Eye (tissue), 1 donor: Measurements from ENCODE around the gene CRISPLD2.
"Not testable (repeated sequence)": the region's sequence is repeated elsewhere in the genome, so short reads cannot be mapped to it uniquely, and the experiment has no call there.

Experiments used
- DNase-seq: peaks from one replicate; pipeline ENCODE4 v3.0.0-alpha.2; 2015

Gene CRISPLD2

DNA sequence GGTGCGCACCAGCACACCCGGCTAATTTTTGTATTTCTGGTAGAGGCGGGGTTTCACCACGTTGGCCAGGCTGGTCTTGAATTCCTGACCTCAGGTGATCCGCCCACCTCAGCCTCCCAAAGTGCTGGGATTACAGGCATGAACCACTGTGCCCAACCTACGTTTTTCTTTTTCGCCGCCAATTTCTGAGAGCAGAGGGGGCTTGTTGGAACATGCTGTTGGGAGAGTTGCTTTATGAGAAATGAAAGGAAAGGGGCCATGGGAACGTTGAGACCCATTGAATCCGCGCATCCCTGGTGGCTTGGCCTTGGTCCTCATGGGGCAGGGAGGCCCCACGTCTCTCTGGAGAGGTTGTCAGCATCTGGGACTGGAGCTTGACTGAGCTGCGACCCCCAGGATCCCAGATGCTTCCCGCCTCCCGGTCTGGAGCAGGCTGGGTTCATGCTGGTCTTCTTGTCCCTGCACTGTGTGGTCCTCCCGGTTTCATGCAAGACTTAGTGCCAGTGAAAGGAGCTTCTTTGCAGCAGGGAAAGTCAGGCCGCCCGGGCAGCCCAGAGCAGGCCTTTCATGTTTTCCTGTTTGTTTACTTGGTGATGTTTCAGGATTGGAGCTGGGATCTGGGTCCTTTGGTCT is 22.8 kb downstream of the CRISPLD2 start:
- no peak for DNase-seq

DNA sequence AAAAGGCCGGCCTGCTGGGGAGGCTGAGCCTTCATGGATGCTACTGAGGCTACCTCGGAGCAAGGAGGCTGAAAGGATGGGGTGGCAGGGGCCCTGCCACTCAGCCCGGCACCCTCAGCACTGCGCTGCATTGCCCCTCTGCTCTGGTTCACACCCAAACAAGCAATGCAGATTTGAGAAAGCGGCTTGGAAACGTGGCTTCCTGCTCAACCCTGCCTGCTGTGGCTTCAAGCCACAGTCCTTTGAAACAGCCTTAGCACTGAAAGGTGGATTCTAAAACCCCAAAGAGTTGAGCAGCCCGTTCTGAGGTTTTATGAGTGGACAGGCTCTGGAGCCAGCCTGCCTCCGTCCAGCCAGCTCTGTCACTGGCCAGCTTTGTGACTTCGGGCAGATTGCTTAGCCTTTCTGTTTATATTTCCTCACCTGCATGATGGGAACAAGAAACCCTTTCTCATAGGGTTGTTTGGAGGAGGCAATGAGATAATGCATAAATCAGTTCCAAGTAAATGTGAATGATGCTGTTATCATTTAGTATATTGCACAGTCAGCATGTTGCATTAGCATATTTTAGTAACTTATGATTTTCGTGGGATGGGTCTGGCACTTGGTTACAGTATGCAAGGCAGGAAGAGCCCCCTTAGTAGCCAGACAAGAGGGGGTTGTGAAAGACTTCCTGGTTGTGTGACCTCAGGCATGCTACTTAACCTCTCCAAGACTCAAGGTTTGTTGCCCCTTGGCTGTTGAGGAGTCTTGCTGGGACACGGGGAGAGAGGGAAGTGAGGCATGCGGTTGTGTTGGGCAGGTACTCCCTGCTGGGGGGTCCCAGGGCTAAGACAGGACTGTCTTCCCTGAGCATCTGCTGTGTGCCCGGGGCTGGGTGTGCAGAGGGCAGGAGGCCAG is 23.6 kb downstream of the CRISPLD2 start:
- no peak for DNase-seq

DNA sequence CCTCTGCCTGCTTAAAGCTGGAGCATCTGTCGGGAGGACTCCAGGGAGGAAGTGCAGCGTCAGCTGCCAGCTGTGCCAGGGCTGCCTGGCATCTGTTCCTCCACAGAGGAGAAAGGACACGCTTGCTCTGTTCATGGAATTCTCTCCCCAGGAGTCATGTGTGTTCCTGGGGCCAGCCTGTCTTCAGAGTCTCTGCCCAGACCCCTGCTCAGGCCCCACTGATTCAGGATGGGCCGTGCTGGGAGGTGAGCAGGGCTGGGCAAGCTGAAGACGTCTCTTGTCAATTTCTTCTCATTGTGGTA is 24.2 kb downstream of the CRISPLD2 start:
- peak; percentile 51 for DNase-seq

DNA sequence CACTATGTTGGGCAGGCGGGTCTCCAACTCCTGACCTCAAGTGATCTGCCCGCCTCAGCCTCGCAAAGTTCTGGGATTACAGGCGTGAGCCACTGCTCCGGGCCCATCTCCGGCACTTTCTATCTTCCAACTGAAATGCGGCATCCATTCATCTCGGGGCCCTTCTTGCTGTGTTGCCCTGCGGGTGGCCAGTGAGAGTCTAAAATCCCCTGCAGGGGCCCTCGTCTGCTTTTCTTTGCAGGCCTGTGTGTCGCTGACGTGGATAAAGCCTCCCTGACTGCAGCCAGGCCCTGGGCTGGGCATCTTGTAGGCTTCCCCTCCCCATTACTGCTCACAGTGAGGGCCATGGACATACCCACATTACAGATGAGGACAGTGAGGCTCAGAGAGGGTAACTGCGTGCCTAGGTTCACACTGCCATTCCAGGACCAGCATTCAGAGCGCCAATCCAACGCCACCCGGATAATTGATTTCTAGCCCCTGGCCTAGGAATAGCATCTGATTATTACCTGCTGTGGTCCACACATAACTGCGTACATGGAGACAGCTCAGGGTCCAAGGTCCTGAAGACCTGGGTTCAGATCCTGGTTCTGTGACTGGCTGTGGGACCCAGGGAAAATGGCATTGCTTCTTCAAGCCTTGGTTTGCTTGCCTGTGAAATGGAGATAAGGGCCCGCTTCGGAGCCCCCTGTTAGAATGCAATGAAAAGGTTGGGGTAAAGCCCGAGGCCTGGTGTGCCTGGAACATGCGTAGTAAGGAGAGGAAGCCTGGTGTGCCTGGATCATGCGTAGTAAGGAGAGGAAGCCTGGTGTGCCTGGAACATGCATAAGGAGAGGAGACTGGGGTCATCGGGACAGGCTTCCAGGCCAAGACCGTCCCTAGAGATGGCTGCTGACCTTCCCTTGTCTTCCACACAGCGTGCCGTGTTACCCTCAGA is 25.0 kb downstream of the CRISPLD2 start:
- no peak for DNase-seq

DNA sequence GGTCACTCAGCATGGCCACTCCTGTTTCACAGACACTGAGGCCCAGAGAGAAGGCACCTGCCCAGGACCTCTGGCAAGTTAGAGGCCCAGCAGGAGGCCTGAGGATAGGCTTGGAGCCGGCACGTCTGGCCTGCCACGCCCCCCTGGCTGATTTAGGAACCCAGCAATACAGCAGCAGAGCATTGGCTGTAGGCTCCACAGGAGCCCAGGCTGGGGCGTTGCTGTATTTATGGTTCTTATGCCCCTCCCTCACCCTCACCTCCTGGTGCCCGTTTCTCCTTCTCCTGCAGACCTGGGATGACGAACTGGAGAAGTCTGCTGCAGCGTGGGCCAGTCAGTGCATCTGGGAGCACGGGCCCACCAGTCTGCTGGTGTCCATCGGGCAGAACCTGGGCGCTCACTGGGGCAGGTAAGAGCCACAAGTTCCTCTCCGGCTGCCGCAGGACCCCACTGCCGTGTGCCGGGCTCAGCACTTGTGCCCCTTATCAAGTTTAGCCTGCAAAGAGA is 25.8 kb downstream of the CRISPLD2 start:
- DNase-seq: no peak

DNA sequence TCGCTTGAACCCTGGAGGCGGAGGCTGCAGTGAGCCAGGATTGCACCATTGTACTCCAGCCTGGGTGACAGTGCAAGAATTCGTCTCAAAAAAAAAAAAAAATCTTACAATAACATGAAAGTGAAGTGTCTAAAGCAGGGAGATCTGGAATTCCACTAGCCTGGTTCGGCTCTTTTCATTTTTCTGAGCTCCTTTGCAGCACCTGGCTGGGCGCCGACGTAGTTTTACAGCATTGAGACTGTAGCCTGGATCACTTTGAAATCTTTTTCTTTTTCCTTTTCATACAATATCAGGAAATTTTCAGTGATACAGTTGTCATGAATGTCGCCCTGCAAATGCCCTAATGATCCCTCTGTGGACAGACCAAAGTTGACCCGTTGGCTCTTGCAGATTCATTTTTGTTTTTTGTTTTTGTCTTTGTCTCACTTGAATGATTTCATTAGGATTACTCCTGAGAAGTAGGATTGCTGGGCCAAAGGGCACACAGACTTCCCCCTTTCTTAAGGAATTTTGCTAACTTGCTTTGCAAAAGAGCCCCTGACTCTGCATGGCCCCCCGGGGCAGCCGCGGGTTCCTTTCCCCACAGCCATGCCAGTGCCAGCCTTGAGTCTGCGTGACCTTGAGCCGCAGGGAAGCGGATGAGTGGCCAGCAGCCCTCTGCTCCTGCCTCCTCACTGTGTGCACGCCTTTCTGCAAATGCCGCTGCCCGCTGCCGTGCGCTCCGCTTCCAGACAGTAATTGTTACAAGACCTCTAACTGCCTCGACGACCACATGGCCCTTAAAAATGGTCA is 28.0 kb downstream of the CRISPLD2 start:
- DNase-seq: no peak

DNA sequence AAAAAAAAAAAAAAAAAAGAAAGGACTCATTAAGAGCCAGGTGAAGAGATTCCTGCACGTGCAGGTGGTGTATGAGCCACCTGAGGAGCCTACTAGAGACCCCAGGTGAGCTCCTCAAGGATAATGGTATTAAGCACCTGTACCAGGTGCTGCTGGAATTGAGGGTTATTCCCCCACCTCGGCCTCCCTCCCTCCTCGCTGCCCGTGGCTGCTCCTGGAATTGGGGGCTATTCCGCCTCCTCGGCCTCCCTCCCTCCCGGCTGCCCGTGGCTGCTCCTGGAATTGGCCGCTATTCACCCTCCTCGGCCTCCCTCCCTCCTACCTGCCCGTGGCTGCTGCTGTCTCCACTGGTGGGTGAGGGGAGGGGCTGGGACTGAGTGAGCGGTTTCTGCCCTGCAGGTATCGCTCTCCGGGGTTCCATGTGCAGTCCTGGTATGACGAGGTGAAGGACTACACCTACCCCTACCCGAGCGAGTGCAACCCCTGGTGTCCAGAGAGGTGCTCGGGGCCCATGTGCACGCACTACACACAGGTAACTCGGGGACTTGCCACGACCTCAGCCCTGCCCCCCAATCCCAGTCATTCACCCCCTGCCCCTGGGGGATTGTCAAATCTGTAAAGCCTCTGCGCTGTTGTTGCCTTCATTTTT is 29.3 kb downstream of the CRISPLD2 start:
- DNase-seq: no peak

DNA sequence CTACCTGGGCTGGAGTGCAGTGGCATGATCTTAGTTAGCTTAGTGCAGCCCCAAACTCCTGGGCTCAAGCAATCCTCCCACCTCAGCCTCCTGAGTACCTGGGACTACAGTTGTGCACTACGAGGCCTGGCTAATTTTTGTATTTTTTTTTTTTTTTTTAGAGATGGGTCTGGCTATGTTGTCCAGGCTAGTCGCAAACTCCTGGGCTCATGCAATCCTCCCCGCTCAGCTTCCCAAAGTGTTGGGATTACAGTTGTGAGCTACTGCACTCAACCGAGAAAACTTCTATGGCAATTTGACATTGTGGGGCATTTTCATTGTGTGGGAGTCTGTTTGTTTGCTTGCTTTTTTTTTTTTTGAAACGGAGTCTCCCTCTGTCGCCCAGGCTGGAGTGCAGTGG is 30.0 kb downstream of the CRISPLD2 start:
- no peak for DNase-seq

DNA sequence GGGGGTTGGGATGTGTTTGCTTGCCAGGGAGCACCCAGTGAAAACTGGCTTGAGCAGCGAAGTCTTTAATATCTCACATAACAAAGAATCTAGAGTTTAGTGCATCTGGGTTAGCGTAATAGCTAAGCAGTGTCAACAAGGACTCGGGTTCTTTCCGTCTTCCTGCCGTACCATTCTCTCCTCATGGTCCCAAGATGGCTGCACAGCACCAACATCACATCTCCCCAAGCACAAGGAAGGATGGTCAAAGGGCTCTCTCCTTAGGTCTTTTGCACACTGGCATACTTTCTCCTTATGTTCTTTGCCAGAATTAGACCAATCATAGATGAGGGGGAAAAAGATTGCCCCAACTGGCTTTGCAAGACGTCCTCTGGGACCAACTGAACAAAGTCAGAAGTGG is 30.9 kb downstream of the CRISPLD2 start:
- DNase-seq: no peak

DNA sequence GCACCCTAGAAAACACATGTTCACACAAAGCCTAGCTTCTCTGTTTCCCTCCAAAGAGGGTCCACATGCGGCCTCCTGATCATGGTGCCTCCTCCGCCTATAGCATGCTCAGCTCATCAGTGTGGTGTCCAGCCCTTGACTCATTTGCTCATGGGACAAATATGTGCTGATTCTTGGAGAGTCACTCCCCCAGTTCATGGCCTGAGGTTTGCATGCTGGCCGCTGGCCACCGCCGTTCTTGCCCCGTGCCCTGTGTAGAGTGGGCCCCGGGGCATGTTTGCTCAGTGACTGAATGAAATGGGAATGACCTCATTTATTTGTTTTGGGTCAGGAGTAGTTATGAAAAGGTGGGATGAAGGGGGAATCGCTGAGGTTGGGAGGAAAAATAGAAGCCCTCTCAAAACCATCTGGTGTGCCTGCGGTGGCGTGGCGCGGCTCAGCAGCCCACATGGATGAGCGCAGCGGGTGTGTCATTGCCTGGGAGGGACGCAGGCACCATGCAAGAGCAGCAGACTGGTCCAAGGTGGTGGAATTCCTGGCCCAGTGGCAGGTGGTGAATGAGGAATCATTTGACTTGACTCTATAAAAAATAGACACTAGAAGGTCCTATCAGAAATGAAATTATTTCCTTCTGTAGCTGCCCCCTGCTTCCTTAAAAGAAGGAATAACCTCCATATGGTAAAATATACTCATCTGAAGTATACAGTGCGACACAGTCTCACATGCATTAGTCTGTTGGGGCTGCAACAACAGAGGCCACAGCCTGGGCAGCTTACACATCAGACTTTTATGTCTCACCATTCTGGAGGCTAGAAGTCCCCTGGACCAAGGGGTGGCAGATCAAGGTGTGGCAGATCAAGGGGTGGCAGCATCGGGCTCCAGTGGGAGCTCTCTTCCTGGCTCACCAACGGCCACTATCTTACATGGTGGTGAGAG is 31.7 kb downstream of the CRISPLD2 start:
- DNase-seq: no peak

DNA sequence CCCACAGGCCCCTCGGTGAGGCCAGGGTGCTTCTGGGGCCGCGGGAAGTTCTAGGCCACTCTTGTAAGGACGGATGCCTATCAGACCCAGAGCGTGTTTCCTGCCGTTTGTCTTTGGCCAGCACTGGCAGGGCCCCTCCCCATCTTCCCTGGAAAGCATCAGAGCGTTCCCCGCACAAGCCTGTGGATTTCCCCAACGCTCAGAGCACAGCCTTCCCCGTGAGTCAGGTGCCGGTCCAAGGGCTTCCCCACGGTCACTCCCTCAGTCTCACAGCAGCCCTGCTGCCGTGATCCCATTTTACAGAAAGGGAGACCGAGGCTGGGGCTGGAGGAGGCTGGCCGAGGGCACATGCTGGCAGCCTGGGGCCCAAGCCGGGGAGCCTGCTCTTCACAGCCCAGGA is 33.7 kb downstream of the CRISPLD2 start:
- DNase-seq: no peak

DNA sequence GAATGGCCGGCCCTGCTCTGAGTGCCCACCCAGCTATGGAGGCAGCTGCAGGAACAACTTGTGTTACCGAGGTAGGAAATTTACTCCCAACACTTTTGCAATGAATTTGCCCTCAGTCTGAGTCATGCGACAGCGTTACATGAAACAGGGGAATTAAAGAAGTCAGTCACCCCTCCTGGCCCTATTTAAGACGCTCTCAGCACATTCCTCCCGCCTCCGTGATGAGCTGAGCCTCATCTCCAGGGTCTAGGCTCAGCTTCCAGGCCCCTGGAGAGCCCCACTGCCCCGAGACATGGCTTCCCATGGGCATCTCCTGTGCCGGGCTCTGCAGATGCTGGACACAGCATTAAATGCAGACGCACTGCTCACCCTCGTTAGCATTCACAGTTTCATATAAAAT is 35.0 kb downstream of the CRISPLD2 start:
- no peak for DNase-seq

DNA sequence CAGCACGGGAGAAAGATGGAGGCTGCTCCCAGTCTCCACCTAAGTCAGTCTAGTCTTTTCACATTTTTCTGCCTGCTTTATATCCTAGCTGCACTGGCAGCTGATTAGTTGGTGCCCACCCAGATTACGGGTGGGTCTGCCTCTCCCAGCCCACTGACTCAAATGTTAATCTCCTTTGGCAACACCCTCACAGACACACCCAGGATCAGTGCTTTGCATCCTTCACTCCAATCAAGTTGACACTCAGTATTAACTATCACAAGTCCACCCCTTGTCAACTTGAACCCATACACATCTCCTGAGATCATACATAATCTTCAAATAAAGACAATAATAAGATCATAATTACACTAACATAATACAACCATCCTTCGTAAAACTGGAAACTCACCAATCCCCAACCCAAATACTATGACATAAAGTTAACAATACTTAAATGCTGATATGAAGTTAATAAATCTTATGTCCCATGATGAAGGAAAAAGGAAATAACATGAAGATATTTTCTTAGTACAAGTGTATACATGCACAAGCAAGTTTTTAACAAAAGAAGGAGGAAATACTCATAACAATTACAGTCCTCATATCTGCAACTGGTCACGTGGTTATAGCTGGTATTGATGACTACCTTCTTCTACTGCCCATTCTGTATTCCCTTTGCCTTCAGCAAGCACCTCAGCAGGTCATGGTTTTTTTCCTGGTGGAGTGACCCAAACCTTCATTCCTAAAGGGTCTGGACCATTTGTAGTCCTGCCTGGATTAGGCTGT is 35.8 kb downstream of the CRISPLD2 start:
- not testable (repeated sequence) for DNase-seq

DNA sequence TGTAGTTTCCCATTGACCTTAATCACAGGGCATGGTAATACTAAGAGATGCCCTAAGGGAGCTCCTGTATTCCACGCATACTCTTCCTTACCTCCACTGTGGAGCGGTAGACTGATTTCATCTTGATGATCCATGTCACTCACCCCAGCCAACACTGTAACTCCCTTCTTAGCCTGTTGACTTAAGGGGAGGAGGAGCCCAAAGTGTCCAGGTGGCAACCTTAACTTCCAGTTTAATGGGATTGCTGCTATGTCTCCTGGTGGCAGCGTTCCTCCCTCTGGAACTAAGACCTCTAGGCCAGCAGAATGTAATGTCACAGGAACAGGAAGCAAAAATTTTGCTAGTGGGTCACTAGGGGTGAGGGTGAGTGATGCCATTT is 36.4 kb downstream of the CRISPLD2 start:
- DNase-seq: not testable (repeated sequence)

DNA sequence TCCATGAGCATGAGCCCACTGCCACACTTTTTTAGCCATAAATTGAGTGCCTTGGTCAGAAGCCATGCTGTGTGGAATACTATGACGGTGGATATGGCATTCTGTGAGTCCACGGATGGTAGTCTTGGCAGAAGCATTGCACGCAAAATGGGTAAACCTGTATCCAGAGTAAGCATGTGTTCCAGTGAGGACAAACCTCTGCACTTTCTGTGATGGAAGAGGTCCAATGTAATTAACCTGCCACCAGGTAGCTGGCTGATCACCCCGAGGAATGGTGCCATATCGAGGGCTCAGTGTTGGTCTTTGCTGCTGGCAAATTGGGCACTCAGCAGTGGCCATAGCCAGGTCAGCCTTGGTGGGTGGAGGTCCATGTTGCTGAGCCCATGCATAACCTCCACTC is 37.0 kb downstream of the CRISPLD2 start:
- not testable (repeated sequence) for DNase-seq

DNA sequence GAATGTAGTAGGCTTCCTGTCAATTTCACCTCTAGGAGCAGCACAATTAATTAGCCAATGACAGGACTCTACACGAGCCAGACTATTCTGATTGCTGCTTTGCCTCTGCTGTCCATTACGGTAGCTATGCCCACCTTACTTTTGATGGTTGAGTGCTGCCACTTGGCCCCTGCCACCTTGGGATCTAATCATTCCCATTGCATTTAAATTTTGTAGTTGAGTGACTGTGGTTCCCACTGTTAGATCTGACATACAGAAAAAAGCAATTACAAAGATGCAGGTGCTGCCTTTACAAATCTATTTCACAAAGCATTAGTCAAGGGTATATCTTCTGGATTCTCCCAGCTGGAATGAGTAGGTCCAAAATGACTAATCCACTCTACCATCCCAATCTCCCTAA is 39.9 kb downstream of the CRISPLD2 start:
- no peak for DNase-seq

DNA sequence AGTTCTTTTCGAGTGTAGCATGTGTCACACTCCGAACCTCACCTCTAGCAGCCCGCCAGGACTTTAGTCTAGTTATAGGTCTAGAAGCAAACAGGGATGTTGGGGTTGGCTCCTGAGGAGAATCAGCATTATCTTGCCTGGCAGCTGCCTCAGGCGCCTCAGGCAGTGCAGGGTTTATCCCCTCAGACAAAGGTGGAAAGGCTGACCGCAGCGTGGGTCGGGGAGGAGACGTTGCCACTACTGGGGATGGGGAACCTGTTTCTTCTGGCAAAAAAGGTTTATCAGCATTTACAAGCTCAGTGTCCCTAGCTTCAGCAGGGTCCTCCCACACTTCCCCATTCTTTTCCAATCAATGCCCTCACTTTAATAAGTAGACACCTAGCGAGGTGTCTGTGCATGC is 40.6 kb downstream of the CRISPLD2 start:
- DNase-seq: no peak

DNA sequence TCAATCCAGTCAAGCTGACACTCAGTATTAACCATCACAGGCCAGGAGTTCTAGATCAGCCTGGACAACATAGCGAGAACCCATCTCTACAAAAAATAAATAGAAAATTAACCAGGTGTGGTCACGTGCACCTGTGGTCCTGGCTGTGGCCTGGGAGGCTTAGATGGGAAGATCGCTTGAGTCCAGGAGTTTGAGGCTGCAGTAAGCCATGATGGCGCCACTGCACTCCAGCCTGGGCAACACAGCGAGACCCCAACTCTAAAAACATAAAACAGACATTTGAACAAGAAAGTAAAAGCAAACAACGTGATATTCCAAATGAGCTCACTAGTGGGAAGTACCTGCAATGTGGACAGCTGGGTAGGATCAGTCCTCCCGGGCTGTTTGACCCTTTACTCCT is 41.9 kb downstream of the CRISPLD2 start:
- no peak for DNase-seq

DNA sequence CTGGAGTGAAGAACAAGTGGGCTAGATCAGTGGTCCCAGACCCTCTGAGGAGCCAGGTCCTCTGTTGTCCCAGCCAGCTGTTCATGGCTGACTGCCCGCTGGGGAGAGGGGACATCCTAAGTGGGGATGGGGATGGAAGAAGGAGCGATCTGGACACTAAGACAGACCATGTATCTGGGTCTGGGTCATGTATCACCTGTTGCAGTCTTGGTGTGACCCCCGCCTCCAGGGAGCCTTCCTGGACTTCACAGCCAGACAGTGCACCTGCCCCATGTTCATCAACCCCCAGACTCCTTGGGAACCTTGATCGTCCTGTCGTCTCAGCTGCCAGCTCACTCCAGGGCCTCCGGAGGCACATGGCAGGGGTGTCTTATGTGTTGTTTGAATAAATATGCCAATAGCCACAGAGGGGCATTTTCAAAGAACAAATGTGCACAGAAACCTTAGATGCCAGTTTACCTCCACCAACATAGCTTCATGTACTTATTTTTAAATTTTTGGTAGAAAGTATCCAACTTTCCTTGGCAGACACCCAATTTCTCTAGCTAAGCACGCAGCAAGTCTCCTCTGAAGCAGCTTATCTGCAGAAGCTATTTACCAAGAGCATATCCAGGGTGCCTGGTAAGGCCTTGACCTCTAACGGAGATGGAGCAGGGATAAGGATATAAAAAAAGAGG is 43.2 kb downstream of the CRISPLD2 start:
- no peak for DNase-seq

DNA sequence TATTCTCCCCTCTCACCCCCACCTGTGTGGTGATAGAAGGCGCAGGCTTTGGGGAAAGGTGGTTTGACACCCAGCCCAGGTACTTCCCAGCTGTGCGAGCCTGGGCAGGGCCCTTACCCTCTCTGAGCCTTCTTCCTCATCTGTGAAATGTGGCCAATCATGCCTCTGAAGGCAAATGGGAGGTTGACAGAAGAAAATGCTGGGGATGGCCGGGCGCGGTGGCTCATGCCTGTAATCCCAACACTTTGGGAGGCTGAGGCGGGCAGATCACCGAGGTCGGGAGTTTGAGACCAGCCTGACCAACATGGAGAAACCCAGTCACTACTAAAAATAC is 43.7 kb downstream of the CRISPLD2 start:
- no peak for DNase-seq
